GM21737 (cell line): ENCODE measurements around the gene DUSP7.

Source experiments
- ATAC-seq: cut with Tn5 transposase; IDR thresholded peaks from one replicate; pipeline ENCODE4 v1.9.1; 2021; ENCODE audit warnings: mild to moderate bottlenecking, moderate library complexity; ENCODE audit not compliant: unreplicated experiment

DUSP7 gene

GRCh38 chr3:52086976-52087663 is 30.7 kb upstream of the DUSP7 start:
- no peak for ATAC-seq

- ATAC-seq = no peak
Measured at GRCh38 chr3:52086461-52086860, 30.1 kb upstream of the DUSP7 start.

- no peak for ATAC-seq
Measured at GRCh38 chr3:52085681-52086282, 29.4 kb upstream of the DUSP7 start.

- ATAC-seq = no peak
Measured at GRCh38 chr3:52084954-52085680, 28.7 kb upstream of the DUSP7 start.

- ATAC-seq = no peak
Measured at GRCh38 chr3:52084216-52084945, 28.0 kb upstream of the DUSP7 start.

- no peak for ATAC-seq
Measured at GRCh38 chr3:52083556-52084087, 27.3 kb upstream of the DUSP7 start.

- ATAC-seq = no peak
Measured at GRCh38 chr3:52082951-52083350, 26.6 kb upstream of the DUSP7 start.

- ATAC-seq = no peak
Measured at GRCh38 chr3:52080830-52081719, 24.7 kb upstream of the DUSP7 start.

- no peak for ATAC-seq
Measured at GRCh38 chr3:52079958-52080357, 23.6 kb upstream of the DUSP7 start.

- no peak for ATAC-seq
Measured at GRCh38 chr3:52078781-52079560, 22.6 kb upstream of the DUSP7 start.

GRCh38 chr3:52077925-52078324 is 21.6 kb upstream of the DUSP7 start:
- no peak for ATAC-seq

- no peak for ATAC-seq
Measured at GRCh38 chr3:52076896-52077780, 20.8 kb upstream of the DUSP7 start.

- no peak for ATAC-seq
Measured at GRCh38 chr3:52073490-52073889, 17.1 kb upstream of the DUSP7 start.

- ATAC-seq = no peak
Measured at GRCh38 chr3:52072471-52072870, 16.1 kb upstream of the DUSP7 start.

- no peak for ATAC-seq
Measured at GRCh38 chr3:52072020-52072419, 15.6 kb upstream of the DUSP7 start.

GRCh38 chr3:52070724-52071621 is 14.6 kb upstream of the DUSP7 start:
- no peak for ATAC-seq

GRCh38 chr3:52069855-52070254 is 13.5 kb upstream of the DUSP7 start:
- no peak for ATAC-seq
